ENCODE results near the gene TNIP3.
A peak's percentile ranks its signal among the peaks of the same experiment; 100 is the strongest.
"Not testable (repeated sequence)": the region's sequence is repeated elsewhere in the genome, so short reads cannot be mapped to it uniquely, and the experiment has no call there.

Gene TNIP3

GRCh38 chr4:121164291-121164690 is at the start of gene TNIP3:
TSS of gene TNIP3 (minus strand) at chr4:121164321. CDS start at chr4:121164125, 196 bp downstream.
- no peak for DNase-seq

- no peak for DNase-seq
Measured at GRCh38 chr4:121212806-121213205, 48.7 kb upstream of the TNIP3 start.

- DNase-seq: no peak
Measured at GRCh38 chr4:121209171-121209570, 45.0 kb upstream of the TNIP3 start.

GRCh38 chr4:121208244-121209007 is 44.3 kb upstream of the TNIP3 start:
- no peak for DNase-seq

GRCh38 chr4:121205777-121206176 is 41.7 kb upstream of the TNIP3 start:
- DNase-seq: not testable (repeated sequence)

GRCh38 chr4:121200795-121201472 is 36.8 kb upstream of the TNIP3 start:
- no peak for DNase-seq

GRCh38 chr4:121199742-121200561 is 35.8 kb upstream of the TNIP3 start:
- DNase-seq: peak; percentile 29

- no peak for DNase-seq
Measured at GRCh38 chr4:121198251-121198650, 34.1 kb upstream of the TNIP3 start.

GRCh38 chr4:121195649-121196048 is 31.5 kb upstream of the TNIP3 start:
- DNase-seq: no peak

GRCh38 chr4:121192480-121192879 is 28.4 kb upstream of the TNIP3 start:
- no peak for DNase-seq

- no peak for DNase-seq
Measured at GRCh38 chr4:121192013-121192412, 27.9 kb upstream of the TNIP3 start.

- no peak for DNase-seq
Measured at GRCh38 chr4:121191361-121191760, 27.2 kb upstream of the TNIP3 start.

- DNase-seq: no peak
Measured at GRCh38 chr4:121190389-121190788, 26.3 kb upstream of the TNIP3 start.

- DNase-seq: peak; percentile 50
Measured at GRCh38 chr4:121189326-121190215, 25.4 kb upstream of the TNIP3 start.

GRCh38 chr4:121187206-121187605 is 23.1 kb upstream of the TNIP3 start:
- DNase-seq: no peak

- DNase-seq: no peak
Measured at GRCh38 chr4:121185960-121186359, 21.8 kb upstream of the TNIP3 start.

GRCh38 chr4:121183989-121184388 is 19.9 kb upstream of the TNIP3 start:
- no peak for DNase-seq

- DNase-seq: no peak
Measured at GRCh38 chr4:121183361-121183760, 19.2 kb upstream of the TNIP3 start.

- no peak for DNase-seq
Measured at GRCh38 chr4:121182296-121182695, 18.2 kb upstream of the TNIP3 start.

GRCh38 chr4:121181493-121181892 is 17.4 kb upstream of the TNIP3 start:
- no peak for DNase-seq

GRCh38 chr4:121180558-121180957 is 16.4 kb upstream of the TNIP3 start:
- DNase-seq: no peak
